Breast epithelium (tissue), 3 donors: ENCODE data around the gene NIBAN1.

Experiments used
- POLR2A ChIP-seq: fragments of 450-650 bp; IDR thresholded peaks from one replicate; pipeline ENCODE4 v1.6.1; 2016; ENCODE audit warnings: antibody characterized with exemption, mild to moderate bottlenecking, moderate library complexity
- POLR2AphosphoS5 ChIP-seq, 3 donors: sonication (generic); formaldehyde crosslinking; IDR thresholded peaks; one replicate each; pipeline ENCODE4 v1.6.1; 2017; ENCODE audit warnings: antibody characterized with exemption in 3 of 3
- TF ChIP-seq, protein P1 (sequence below), 3 donors: fragments of 450-650 bp; IDR thresholded peaks; one replicate each; pipeline ENCODE4 v1.5.1; 2016 to 2017; ENCODE audit warnings: antibody characterized with exemption in 3 of 3, mild to moderate bottlenecking in 3 of 3, moderate library complexity in 3 of 3

GRCh38 chr1:185017966-185018365 lies 43.7 kb upstream of the NIBAN1 start:
- TF ChIP-seq POLR2A = no peak
- TF ChIP-seq, protein P1, sequence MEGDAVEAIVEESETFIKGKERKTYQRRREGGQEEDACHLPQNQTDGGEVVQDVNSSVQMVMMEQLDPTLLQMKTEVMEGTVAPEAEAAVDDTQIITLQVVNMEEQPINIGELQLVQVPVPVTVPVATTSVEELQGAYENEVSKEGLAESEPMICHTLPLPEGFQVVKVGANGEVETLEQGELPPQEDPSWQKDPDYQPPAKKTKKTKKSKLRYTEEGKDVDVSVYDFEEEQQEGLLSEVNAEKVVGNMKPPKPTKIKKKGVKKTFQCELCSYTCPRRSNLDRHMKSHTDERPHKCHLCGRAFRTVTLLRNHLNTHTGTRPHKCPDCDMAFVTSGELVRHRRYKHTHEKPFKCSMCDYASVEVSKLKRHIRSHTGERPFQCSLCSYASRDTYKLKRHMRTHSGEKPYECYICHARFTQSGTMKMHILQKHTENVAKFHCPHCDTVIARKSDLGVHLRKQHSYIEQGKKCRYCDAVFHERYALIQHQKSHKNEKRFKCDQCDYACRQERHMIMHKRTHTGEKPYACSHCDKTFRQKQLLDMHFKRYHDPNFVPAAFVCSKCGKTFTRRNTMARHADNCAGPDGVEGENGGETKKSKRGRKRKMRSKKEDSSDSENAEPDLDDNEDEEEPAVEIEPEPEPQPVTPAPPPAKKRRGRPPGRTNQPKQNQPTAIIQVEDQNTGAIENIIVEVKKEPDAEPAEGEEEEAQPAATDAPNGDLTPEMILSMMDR (IDR thresholded peaks at IDR 0.05) = no peak
- no peak for TF ChIP-seq POLR2AphosphoS5 (IDR thresholded peaks at IDR 0.05)
